ENCODE measurements around the gene BTNL9. TPM values are rescaled to one million over a fixed set of nuclear protein-coding genes. Genes with fewer than 3 reads are reported as not detected.
A peak's percentile ranks its signal among the peaks of the same experiment; 100 is the strongest.

Gene BTNL9
- total RNA-seq, 2 experiments from 2014 or later: 162 to 219 TPM

DNA sequence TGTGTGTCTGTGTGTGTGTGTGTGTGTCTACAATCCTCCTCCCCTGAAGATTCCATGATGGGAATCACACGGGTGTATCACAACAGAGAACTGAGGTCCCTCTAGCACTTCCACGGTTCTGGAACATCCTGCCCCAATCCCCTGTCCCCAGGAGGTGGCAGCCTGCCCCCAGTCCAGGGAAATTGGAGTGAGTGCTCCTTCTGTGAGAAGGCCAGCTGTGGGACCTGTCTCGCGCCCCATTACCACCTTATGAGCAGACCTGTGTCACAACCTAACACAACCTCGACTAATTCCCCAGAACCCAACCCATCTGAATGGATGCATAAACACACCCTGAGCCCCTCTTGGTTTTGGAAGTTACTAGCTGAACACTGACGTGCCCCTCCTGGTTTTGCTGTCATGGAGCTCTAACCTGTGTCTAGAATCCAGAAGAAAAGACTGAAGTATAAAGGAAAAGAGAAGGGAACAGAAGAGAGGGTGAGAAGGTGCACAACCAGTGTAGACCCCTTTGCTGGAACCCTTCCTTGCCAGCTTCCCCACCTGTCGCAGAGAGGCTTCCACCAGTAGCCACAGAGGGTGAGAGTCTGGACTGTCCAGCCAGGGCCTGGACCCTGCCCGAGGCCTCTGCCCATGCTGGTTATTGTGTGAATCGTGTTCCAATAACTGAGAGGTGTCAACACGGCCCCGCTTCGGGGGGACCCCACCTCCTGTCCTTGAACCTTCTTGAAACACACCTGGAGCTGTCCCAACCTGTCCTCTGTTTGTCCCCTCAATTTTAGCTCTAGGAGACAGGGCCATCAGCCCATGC is 3.4 kb downstream of the BTNL9 start:
- no peaks in the 10 kb centered on the region for H3K36me3 ChIP-seq (ENCODE audit: insufficient read depth, low read length)
- H3K4me2 ChIP-seq (ENCODE audit: low read length): peak overlapping the region; percentile 83
- ChIA-PET CTCF (ENCODE audit: unreplicated experiment) (interaction anchor here (0.6 to 1.0 kb wide), 2 partner anchors 12 to 107 kb away, joined by 3 to 4 read pairs; no protein-coding TSS in a partner anchor), POLR2A (interaction anchor here (0.6 to 2.5 kb wide), 5 partner anchors 10 to 1548 kb away, joined by 3 to 7 read pairs (median 4); no protein-coding TSS in a partner anchor)
- no peaks in the 10 kb centered on the region for H4K20me1 ChIP-seq (ENCODE audit: insufficient read depth, low read length)
- no peak for TF ChIP-seq EZH2phosphoT487 (IDR thresholded peaks at IDR 0.05; ENCODE audit: borderline replicate concordance, low read depth, low read length)
- TF ChIP-seq, protein P1, sequence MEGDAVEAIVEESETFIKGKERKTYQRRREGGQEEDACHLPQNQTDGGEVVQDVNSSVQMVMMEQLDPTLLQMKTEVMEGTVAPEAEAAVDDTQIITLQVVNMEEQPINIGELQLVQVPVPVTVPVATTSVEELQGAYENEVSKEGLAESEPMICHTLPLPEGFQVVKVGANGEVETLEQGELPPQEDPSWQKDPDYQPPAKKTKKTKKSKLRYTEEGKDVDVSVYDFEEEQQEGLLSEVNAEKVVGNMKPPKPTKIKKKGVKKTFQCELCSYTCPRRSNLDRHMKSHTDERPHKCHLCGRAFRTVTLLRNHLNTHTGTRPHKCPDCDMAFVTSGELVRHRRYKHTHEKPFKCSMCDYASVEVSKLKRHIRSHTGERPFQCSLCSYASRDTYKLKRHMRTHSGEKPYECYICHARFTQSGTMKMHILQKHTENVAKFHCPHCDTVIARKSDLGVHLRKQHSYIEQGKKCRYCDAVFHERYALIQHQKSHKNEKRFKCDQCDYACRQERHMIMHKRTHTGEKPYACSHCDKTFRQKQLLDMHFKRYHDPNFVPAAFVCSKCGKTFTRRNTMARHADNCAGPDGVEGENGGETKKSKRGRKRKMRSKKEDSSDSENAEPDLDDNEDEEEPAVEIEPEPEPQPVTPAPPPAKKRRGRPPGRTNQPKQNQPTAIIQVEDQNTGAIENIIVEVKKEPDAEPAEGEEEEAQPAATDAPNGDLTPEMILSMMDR (conservative IDR thresholded peaks at IDR 0.05; ENCODE audit: low read length): peak; percentile 75
- peaks cover 53% of the 10 kb centered on the region for H3K4me1 ChIP-seq (ENCODE audit: insufficient read depth, low read length, poor library complexity, severe bottlenecking)
- H3K4me3 ChIP-seq (ENCODE audit: low read depth, low read length, poor library complexity, severe bottlenecking): peak overlapping the region; percentile 64
- intact Hi-C loops (cut with micrococcal nuclease; ENCODE audit: unreplicated experiment): loop anchor here (1.0 to 5.0 kb wide), 4 partner anchors 9 to 261 kb away; partner anchors contain the start of gene ZFP62
- no TSS peak for BruUV-seq (replicated peaks)
- peak overlapping the region; percentile 84 for H3K27ac ChIP-seq (ENCODE audit: low read depth, low read length, poor library complexity, severe bottlenecking)
- H3K79me2 ChIP-seq (ENCODE audit: insufficient read depth, low read depth, low read length): no peaks in the 10 kb centered on the region
- H3K9me3 ChIP-seq (ENCODE audit: low read length): no peaks in the 10 kb centered on the region
- no peak overlapping the region for H2AFZ ChIP-seq (ENCODE audit: low read length)
- no peaks in the 10 kb centered on the region for H3K9me2 ChIP-seq (ENCODE audit: insufficient read depth, low read length)
- DNase-seq (ENCODE audit: low spot score): peak; percentile 67

DNA sequence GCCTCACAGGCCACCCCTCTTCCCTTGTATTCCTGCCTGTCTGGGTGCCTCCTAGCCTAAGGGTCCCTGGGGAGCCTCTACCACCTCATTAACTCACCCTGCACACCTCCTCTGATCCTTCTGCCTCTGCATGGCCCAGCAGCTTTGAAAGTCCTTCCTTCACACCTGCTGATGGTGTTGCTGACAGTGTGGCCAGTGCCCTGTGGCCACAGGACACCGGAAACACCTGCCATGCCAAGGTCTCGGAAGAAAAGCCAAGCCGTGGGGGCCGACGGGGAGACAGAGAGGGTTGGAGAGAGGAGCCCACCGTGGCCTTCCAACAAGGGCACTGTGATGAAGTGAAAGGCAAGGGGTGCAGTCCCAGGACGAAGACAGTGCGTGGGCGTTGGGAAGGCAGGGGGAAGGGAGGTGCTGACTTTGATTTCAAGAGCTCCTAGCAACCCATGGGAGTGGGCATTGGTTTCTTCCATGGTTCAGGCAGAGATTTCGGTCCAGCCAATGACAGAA is 4.1 kb downstream of the BTNL9 start:
- BruUV-seq (replicated peaks): no TSS peak
- H3K36me3 ChIP-seq (ENCODE audit: insufficient read depth, low read length): no peaks in the 10 kb centered on the region
- ChIA-PET POLR2A (interaction anchor here (0.6 to 2.5 kb wide), 6 partner anchors 10 to 1548 kb away, joined by 3 to 7 read pairs (median 4); no protein-coding TSS in a partner anchor), CTCF (ENCODE audit: unreplicated experiment) (interaction anchor here (0.6 to 1.0 kb wide), 2 partner anchors 11 to 106 kb away, joined by 3 to 4 read pairs; no protein-coding TSS in a partner anchor)
- no peak for TF ChIP-seq EZH2phosphoT487 (IDR thresholded peaks at IDR 0.05; ENCODE audit: borderline replicate concordance, low read depth, low read length)
- H3K4me2 ChIP-seq (ENCODE audit: low read length): peak overlapping the region; percentile 83
- no peaks in the 10 kb centered on the region for H3K79me2 ChIP-seq (ENCODE audit: insufficient read depth, low read depth, low read length)
- no peaks in the 10 kb centered on the region for H3K9me2 ChIP-seq (ENCODE audit: insufficient read depth, low read length)
- H3K4me1 ChIP-seq (ENCODE audit: insufficient read depth, low read length, poor library complexity, severe bottlenecking): peaks cover 57% of the 10 kb centered on the region
- no peaks in the 10 kb centered on the region for H3K9me3 ChIP-seq (ENCODE audit: low read length)
- peak; percentile 53 for DNase-seq (ENCODE audit: low spot score)
- H4K20me1 ChIP-seq (ENCODE audit: insufficient read depth, low read length): no peaks in the 10 kb centered on the region
- peak overlapping the region; percentile 64 for H3K4me3 ChIP-seq (ENCODE audit: low read depth, low read length, poor library complexity, severe bottlenecking)
- H3K27ac ChIP-seq (ENCODE audit: low read depth, low read length, poor library complexity, severe bottlenecking): peak overlapping the region; percentile 84
- no peak overlapping the region; the same call in 1 of the 2 replicates for H2AFZ ChIP-seq (ENCODE audit: low read length)
- intact Hi-C loops (cut with micrococcal nuclease; ENCODE audit: unreplicated experiment): loop anchor here (1.0 to 5.0 kb wide), 3 partner anchors 8 to 262 kb away; partner anchors contain the start of gene ZFP62

DNA sequence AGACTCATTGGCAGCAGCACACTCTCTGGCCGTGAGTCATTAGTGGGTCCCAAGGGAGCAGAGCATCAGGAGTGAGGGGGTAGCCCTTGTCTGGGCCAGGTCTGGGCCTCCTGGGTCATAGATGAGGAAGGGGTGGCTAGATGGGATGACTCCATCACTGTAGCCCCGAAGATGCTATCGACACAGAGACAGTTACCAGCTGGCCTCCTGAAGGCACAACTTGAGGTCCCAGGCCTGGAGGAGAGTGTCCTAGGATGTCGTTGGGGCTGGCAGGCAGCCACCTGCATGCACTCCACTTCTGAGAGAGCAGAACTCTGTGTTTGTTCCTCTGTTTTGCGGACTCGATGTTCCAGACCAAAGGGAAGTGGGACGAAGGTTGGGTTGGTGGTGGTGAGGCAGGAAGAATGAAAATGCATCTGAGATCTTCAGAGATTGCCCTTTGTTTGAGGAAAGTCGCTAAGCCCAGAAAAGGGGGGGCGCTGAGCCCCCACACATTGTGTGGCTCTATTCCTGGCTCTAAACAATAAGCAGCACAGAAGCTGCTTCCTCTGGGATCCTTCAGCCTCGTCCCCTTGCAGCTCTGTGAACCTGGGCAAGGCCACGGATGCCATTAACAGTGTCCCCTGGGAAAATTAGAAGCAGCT is 4.7 kb downstream of the BTNL9 start:
- Histone ChIP-seq H3K4me2 (ENCODE audit: low read length) (peak overlapping the region; percentile 83), H3K36me3 (ENCODE audit: insufficient read depth, low read length) (no peaks in the 10 kb centered on the region), H3K4me1 (ENCODE audit: insufficient read depth, low read length, poor library complexity, severe bottlenecking) (peaks cover 63% of the 10 kb centered on the region), H3K4me3 (ENCODE audit: low read depth, low read length, poor library complexity, severe bottlenecking) (peak overlapping the region; percentile 64), H3K9me3 (ENCODE audit: low read length) (no peaks in the 10 kb centered on the region), H3K9me2 (ENCODE audit: insufficient read depth, low read length) (no peaks in the 10 kb centered on the region), H3K27ac (ENCODE audit: low read depth, low read length, poor library complexity, severe bottlenecking) (peak overlapping the region; percentile 84), H4K20me1 (ENCODE audit: insufficient read depth, low read length) (no peaks in the 10 kb centered on the region), H2AFZ (ENCODE audit: low read length) (peak overlapping the region; percentile 39; the same call in 1 of the 2 replicates), H3K79me2 (ENCODE audit: insufficient read depth, low read depth, low read length) (no peaks in the 10 kb centered on the region)
- TF ChIP-seq, protein P1 (conservative IDR thresholded peaks at IDR 0.05; ENCODE audit: low read length): no peak
- no peak for TF ChIP-seq EZH2phosphoT487 (IDR thresholded peaks at IDR 0.05; ENCODE audit: borderline replicate concordance, low read depth, low read length)
- POLR2A ChIA-PET: interaction anchor here (0.6 to 2.5 kb wide), 11 partner anchors 9 to 339 kb away, joined by 3 to 7 read pairs (median 3); partner anchors contain the start of gene ZFP62
- intact Hi-C loops (cut with micrococcal nuclease; ENCODE audit: unreplicated experiment): loop anchor here (1.0 to 5.0 kb wide), 3 partner anchors 8 to 262 kb away; partner anchors contain the start of gene ZFP62
- BruUV-seq (replicated peaks): no TSS peak
- CTCF ChIA-PET (ENCODE audit: unreplicated experiment): interaction anchor here (0.7 kb wide), 1 partner anchor 114 kb away, joined by 3 read pairs; no protein-coding TSS in a partner anchor
- DNase-seq (ENCODE audit: low spot score): peak; percentile 66

Data from OCI-LY7 (cell line).